HepG2 (cell line): ENCODE measurements around the gene MEF2D. TPM values are rescaled to one million over a fixed set of nuclear protein-coding genes. Genes with fewer than 3 reads are reported as not detected.

Experiments used
- ATAC-seq: fragments of 200-7000 bp; cut with Tn5 transposase; 3 replicates; pipeline ENCODE4 v1.9.1; 2020; ENCODE audit warnings: mild to moderate bottlenecking, moderate library complexity
- BruUV-seq: library from RNA; stranded (reverse); fragments of 400-500 nt; replicated peaks from 2 replicates; lab custom pipeline; 2021; lab: Mats Ljungman, UMichigan
- CTCF ChIA-PET: fragments of 300-600 bp; formaldehyde crosslinking; extraction: SDS; loops from one replicate; lab custom pipeline; 2021; ENCODE audit warnings: low total read pairs, inconsistent platforms, low intra/inter-chr PET ratio; lab: Yijun Ruan, JAX
- POLR2A ChIA-PET: fragments of 350-600 bp; sonication (Branson Sonifier 250); formaldehyde crosslinking; loops from one replicate; lab custom pipeline; 2020; ENCODE audit warnings: antibody characterized with exemption, inconsistent platforms; lab: Yijun Ruan, JAX
- DNase-seq: peaks from one replicate; pipeline ENCODE4 v3.0.0-alpha.2; 2015; ENCODE audit warnings: low spot score
- FAIRE-seq: peaks from 3 replicates; lab custom pipeline; 2011; peaks lifted over from hg19 to GRCh38; lab: Jason Lieb, UNC
- H2AFZ ChIP-seq: one replicate; pipeline ENCODE4 v1.6.1; 2011; ENCODE audit warnings: low read length, inconsistent platforms
- H3K27ac ChIP-seq: fragments of 300-600 bp; 3 replicates; pipeline ENCODE4 v1.8.0; 2011; ENCODE audit warnings: mixed run types, mild to moderate bottlenecking, mixed read lengths, low read length, inconsistent platforms; ENCODE audit not compliant: insufficient read depth; ENCODE audit errors: extremely low read length
- H3K27me3 ChIP-seq, 2 experiments: fragments of 200-600 bp in 1 of 2; 2 replicates in 1 of 2; 3 replicates in 1 of 2; pipeline versions ENCODE4 v1.6.0 to v1.8.0; 2011; ENCODE audit warnings: low read length in 2 of 2, mild to moderate bottlenecking in 2 of 2, moderate library complexity in 2 of 2, inconsistent platforms in 1 of 2; ENCODE audit not compliant: insufficient read depth in 2 of 2, control insufficient read depth in 1 of 2
- H3K36me3 ChIP-seq, 2 experiments: fragments of 200-600 bp in 1 of 2; replicated peaks in 1 of 2; 2 replicates in 1 of 2; 3 replicates in 1 of 2; pipeline versions ENCODE4 v1.5.1 to v1.8.0; 2011; ENCODE audit warnings: low read length in 2 of 2, inconsistent platforms in 1 of 2; ENCODE audit not compliant: insufficient read depth in 2 of 2, control insufficient read depth in 1 of 2
- H3K4me1 ChIP-seq: 2 replicates; pipeline ENCODE4 v1.5.1; 2012; ENCODE audit warnings: low read length, inconsistent platforms; ENCODE audit not compliant: insufficient read depth
- H3K4me2 ChIP-seq: 2 replicates; pipeline ENCODE4 v1.6.0; 2011; ENCODE audit warnings: low read depth, low read length, inconsistent platforms
- H3K4me3 ChIP-seq, 3 experiments: fragments of 200-600 bp in 1 of 3; sonication (generic), shearing (Covaris generic) in 1 of 3; replicated peaks in 1 of 3; 2 replicates each; pipeline ENCODE4 v1.5.1; 2011 to 2016; ENCODE audit warnings: low read length in 3 of 3, inconsistent platforms in 2 of 3, low read depth in 2 of 3, mild to moderate bottlenecking in 2 of 3, control low read depth in 1 of 3, mixed read lengths in 1 of 3; ENCODE audit not compliant: insufficient read depth in 1 of 3
- H3K79me2 ChIP-seq: one replicate; pipeline ENCODE4 v1.6.1; 2011; ENCODE audit warnings: low read length, inconsistent platforms; ENCODE audit not compliant: insufficient read depth
- H3K9ac ChIP-seq: 2 replicates; pipeline ENCODE4 v1.6.0; 2011; ENCODE audit warnings: mild to moderate bottlenecking, low read depth, low read length, inconsistent platforms; ENCODE audit not compliant: insufficient read depth
- H3K9me3 ChIP-seq: 2 replicates; pipeline ENCODE4 v1.5.1; 2012; ENCODE audit warnings: mild to moderate bottlenecking, low read length
- H4K20me1 ChIP-seq: 2 replicates; pipeline ENCODE4 v1.6.0; 2011; ENCODE audit warnings: inconsistent platforms, mild to moderate bottlenecking, low read length, moderate library complexity; ENCODE audit not compliant: insufficient read depth
- DR1 ChIP-seq: sonication (generic); formaldehyde crosslinking; IDR thresholded peaks from 2 replicates; pipeline ENCODE4 v1.8.0; 2021; ENCODE audit warnings: mild to moderate bottlenecking, missing genetic modification reagents, inconsistent platforms
- MIER3 ChIP-seq: IDR thresholded peaks from 2 replicates; pipeline ENCODE4 v1.6.1; 2016; ENCODE audit warnings: missing compliant biosample characterization, borderline replicate concordance
- MZF1 ChIP-seq: sonication (generic); formaldehyde crosslinking; IDR thresholded peaks from 2 replicates; pipeline ENCODE4 v1.8.1; 2023; ENCODE audit warnings: mild to moderate bottlenecking, missing genetic modification reagents, borderline replicate concordance
- NFIB ChIP-seq: sonication (generic); formaldehyde crosslinking; IDR thresholded peaks from 2 replicates; pipeline ENCODE4 v1.9.0; 2021; ENCODE audit warnings: missing genetic modification reagents, mild to moderate bottlenecking, borderline replicate concordance
- NR0B2 ChIP-seq: sonication (generic); formaldehyde crosslinking; IDR thresholded peaks from 2 replicates; pipeline ENCODE4 v1.4.0; 2020; ENCODE audit warnings: mild to moderate bottlenecking, missing genetic modification reagents
- SOX5 ChIP-seq: IDR thresholded peaks from 2 replicates; pipeline ENCODE4 v1.6.1; 2016; ENCODE audit warnings: borderline replicate concordance
- ZBTB1 ChIP-seq: sonication (generic); formaldehyde crosslinking; IDR thresholded peaks from 2 replicates; pipeline ENCODE4 v1.4.0; 2020; ENCODE audit warnings: missing genetic modification reagents, borderline replicate concordance
- ZBTB21 ChIP-seq: sonication (generic); formaldehyde crosslinking; IDR thresholded peaks from 2 replicates; pipeline ENCODE4 v1.4.0; 2020; ENCODE audit warnings: missing genetic modification reagents
- ZFP36 ChIP-seq: fragments of 150-350 bp; IDR thresholded peaks from 2 replicates; pipeline ENCODE4 v1.6.1; 2018; ENCODE audit warnings: borderline replicate concordance, low read length, low read depth; ENCODE audit not compliant: partially characterized antibody
- ZNF160 ChIP-seq: sonication (generic); formaldehyde crosslinking; IDR thresholded peaks from 2 replicates; pipeline ENCODE4 v1.8.0; 2022; ENCODE audit warnings: mild to moderate bottlenecking, inconsistent platforms, missing genetic modification reagents
- ZNF547 ChIP-seq: sonication (generic); formaldehyde crosslinking; IDR thresholded peaks from 2 replicates; pipeline ENCODE4 v1.5.1; 2020; ENCODE audit warnings: mild to moderate bottlenecking, missing genetic modification reagents
- ZNF577 ChIP-seq: sonication (generic); formaldehyde crosslinking; IDR thresholded peaks from 2 replicates; pipeline ENCODE4 v1.4.0; 2020; ENCODE audit warnings: mild to moderate bottlenecking, low read depth, missing genetic modification reagents, borderline replicate concordance
- ZNF619 ChIP-seq: sonication (generic); formaldehyde crosslinking; IDR thresholded peaks from 2 replicates; pipeline ENCODE4 v1.4.0; 2020; ENCODE audit warnings: mild to moderate bottlenecking, missing genetic modification reagents
- WGBS: methylation state at CpG from one replicate; pipeline ENCODE4 v1.1.6; 2017; ENCODE audit warnings: low lambda C conversion rate; 5-methylcytosine and 5-hydroxymethylcytosine counted together
- in situ Hi-C: cut with HindIII; loops from 2 replicates; pipeline ENCODE4 v1.10.0; 2017; ENCODE audit warnings: low pct_unique_long_range_greater_than_20kb; ENCODE audit not compliant: extremely low pct_ligation_motif_present
- intact Hi-C: fragments of 100-400 bp; cut with micrococcal nuclease; formaldehyde crosslinking; loops from one replicate; pipeline ENCODE4 v1.10.0; 2022; ENCODE audit not compliant: unreplicated experiment
- polyA plus RNA-seq, 8 experiments: library from polyadenylated mRNA; depleted of rRNA in 3 of 8; stranded (reverse) in 7 of 8; unstranded in 1 of 8; fragments of >200 nt; fragmentation: Illumina TruSeq in 4 of 8; extraction: Trizol in 4 of 8; gene quantifications; 2 replicates each; pipeline versions ENCODE4 v1.2.1 to v1.2.3, GENCODE V29; 2011 to 2016; ENCODE audit warnings: low read depth in 4 of 8, missing spikeins in 1 of 8, mixed read lengths in 1 of 8; ENCODE audit not compliant: insufficient read depth in 1 of 8
- total RNA-seq, 5 experiments: library from RNA; depleted of rRNA; stranded (reverse); fragments of >200 nt; fragmentation: Illumina TruSeq; extraction: Trizol; gene quantifications; 2 replicates each; pipeline ENCODE4 v1.2.3, GENCODE V29; 2016; ENCODE audit warnings: low read depth in 1 of 5

The MEF2D gene
- total and polyA plus RNA-seq, 2 of the 13 experiments (the other 11 are each of a cell fraction or from before 2014, with no cell fraction given) = 1.6 to 3.9 TPM

GRCh38 chr1:156484480-156485058, 16.0 kb downstream of the MEF2D start (continued):
- TF ChIP-seq NFIB (CRISPR knock-in tag) = no peak
- no peak for TF ChIP-seq ZBTB1 (CRISPR knock-in tag)
- TF ChIP-seq SOX5 (CRISPR knock-in tag) = no peak
- no peak for TF ChIP-seq ZFP36
- no peak for TF ChIP-seq ZNF577 (CRISPR knock-in tag)
- TF ChIP-seq MIER3 (CRISPR knock-in tag) = no peak

- no peak overlapping the region for H3K9ac ChIP-seq
- ChIA-PET POLR2A (interaction anchor here (1.2 kb wide), 2 partner anchors 17 to 26 kb away, joined by 3 read pairs; partner anchors contain the start of gene MEF2D), CTCF (no interaction called here)
- ATAC-seq (no peak), DNase-seq (no peak), FAIRE-seq (no peak)
- intact Hi-C loops (no loop called here), in situ Hi-C loops (no loop called here)
- no peaks in the 10 kb centered on the region for H3K27me3 ChIP-seq
- no peaks in the 10 kb centered on the region for H3K4me1 ChIP-seq
- H4K20me1 ChIP-seq = peaks cover 11% of the 10 kb centered on the region; the same call in 1 of the 2 replicates
- no peak overlapping the region for H3K27ac ChIP-seq
- WGBS = 100% methylated on average over 1 of the region's 2 CpGs
- peaks cover 30 to 48% of the 10 kb centered on the region in 2 experiments; a peak in 4 of 5 replicates for H3K36me3 ChIP-seq
- BruUV-seq = no TSS peak
- no peak overlapping the region for H3K4me2 ChIP-seq
- H3K4me3 ChIP-seq = no peak overlapping the region
- no peaks in the 10 kb centered on the region for H3K79me2 ChIP-seq
- H2AFZ ChIP-seq = no peak overlapping the region
- no peaks in the 10 kb centered on the region for H3K9me3 ChIP-seq
- TF ChIP-seq ZNF547 (no peak), NR0B2 (CRISPR knock-in tag) (no peak), ZNF160 (CRISPR knock-in tag) (no peak), ZBTB21 (CRISPR knock-in tag) (no peak), MZF1 (CRISPR knock-in tag) (no peak), ZNF619 (CRISPR knock-in tag) (no peak), DR1 (no peak)
These were observed 17.2 kb downstream of the MEF2D start for GRCh38 chr1:156483397-156483796.
